Cardiac fibroblast (primary cell): Measurements from ENCODE around the gene CHRND.

Source experiments
- DNase-seq, 2 donors: peaks; one replicate each; pipeline versions ENCODE4 v3.0.0 to v3.0.0-alpha.2; 2010; ENCODE audit warnings: low read depth in 2 of 2
- H3K4me3 ChIP-seq, 2 donors: replicated peaks in 1 of 2; 1 replicate in 1 of 2; 2 replicates in 1 of 2; pipeline ENCODE4 v1.5.1; 2011; ENCODE audit warnings: low read depth in 2 of 2, low read length in 2 of 2, mild to moderate bottlenecking in 2 of 2, moderate library complexity in 1 of 2
- TF ChIP-seq, protein P1 (sequence below): IDR thresholded peaks from one replicate; pipeline ENCODE4 v1.5.1; 2011; ENCODE audit warnings: low read depth, mild to moderate bottlenecking, low read length, inconsistent platforms

CHRND gene

DNA sequence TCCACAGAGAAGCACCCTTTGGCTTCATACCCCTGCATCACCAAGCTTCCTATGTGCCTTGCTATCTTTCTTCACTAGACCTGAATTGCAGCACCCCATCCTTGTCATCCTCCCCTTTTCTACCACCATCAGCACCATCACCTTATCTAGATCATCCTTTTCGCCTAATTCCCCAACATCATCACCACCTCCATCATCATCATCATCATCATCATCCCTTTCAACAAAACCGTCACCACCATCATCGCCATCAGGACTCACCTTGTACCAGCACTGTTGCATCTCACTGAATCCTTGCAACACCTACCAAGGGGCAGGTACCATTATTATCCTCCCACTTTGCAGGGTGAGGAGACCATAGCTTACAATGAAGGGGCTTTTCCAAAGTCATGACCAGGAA, 27.5 kb upstream of the CHRND start:
- TF ChIP-seq, protein P1, sequence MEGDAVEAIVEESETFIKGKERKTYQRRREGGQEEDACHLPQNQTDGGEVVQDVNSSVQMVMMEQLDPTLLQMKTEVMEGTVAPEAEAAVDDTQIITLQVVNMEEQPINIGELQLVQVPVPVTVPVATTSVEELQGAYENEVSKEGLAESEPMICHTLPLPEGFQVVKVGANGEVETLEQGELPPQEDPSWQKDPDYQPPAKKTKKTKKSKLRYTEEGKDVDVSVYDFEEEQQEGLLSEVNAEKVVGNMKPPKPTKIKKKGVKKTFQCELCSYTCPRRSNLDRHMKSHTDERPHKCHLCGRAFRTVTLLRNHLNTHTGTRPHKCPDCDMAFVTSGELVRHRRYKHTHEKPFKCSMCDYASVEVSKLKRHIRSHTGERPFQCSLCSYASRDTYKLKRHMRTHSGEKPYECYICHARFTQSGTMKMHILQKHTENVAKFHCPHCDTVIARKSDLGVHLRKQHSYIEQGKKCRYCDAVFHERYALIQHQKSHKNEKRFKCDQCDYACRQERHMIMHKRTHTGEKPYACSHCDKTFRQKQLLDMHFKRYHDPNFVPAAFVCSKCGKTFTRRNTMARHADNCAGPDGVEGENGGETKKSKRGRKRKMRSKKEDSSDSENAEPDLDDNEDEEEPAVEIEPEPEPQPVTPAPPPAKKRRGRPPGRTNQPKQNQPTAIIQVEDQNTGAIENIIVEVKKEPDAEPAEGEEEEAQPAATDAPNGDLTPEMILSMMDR: no peak
- no peak for DNase-seq
- no peak overlapping the region for H3K4me3 ChIP-seq

DNA sequence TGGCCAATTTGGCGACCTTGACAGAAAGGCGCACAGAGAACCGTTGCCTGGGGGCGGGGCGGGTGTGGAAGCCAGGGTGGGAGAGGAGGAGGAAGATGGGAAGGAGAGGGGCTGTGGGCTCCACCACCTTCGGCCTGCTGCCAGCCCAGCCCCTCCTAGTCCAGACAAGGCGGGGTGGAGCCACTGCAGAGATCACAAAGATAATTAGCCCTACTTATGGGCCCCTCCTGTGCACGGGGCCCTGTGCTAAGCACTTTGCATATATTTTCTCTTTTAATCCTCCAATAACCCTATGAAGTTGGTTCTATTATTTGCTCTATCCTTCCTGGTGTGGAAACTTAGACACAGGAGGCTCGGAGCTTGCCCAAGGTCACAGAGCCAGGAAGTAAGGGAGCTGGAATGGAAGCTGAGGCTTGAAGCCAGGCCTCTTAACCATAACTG, 24.6 kb upstream of the CHRND start:
- DNase-seq: no peak
- no peak overlapping the region for H3K4me3 ChIP-seq
- TF ChIP-seq, protein P1: no peak

GRCh38 chr2:232501794-232502390, 24.1 kb upstream of the CHRND start:
- DNase-seq: no peak
- H3K4me3 ChIP-seq: no peak overlapping the region
- TF ChIP-seq, protein P1: no peak

- DNase-seq: no peak
- TF ChIP-seq, protein P1: no peak
- H3K4me3 ChIP-seq: no peak overlapping the region
Observed at GRCh38 chr2:232502511-232502910, 23.4 kb upstream of the CHRND start.

DNA sequence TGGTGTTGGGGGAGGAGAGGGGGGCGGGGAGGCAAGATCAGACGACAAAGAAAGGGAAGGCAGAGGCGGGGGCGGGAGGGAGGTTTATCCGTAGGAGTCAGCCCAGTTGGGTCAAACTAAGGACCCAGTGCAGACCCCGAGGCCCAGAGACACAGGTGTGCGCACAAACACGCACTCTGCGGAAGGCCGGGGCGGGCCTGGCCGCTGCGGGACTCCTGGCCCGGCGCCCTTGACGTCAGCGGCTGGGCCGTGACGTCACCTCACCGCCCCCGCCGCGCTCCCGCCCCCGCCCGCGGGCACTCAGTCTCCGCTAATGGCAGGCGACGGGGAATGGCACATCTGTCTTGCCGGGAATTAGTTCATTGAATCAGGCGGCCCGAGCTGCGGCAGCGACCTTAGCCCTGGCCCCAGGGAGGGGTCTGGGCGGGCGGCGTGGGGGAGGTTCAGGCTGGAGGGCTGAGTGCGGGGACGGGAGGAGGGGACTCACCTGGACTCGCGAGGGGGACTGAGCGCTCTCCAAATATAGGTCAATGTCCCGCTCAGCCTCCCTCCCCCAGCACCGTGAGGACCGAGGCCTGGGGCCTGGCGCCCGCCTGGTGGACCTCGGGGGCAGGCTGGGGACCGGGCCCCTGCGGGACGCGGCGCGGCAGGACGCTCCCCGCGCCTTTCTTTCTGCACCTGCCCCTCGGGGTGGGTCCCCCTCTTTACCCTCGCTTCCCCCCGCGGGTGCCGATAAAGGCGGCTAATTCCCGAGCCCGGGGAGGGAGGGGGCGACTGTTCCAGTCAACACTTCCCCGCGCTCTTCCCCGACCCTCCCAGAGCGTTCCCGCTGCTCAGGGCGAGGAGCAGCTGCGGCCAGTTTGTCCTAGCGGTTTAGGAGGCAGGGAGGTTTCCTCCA, 22.8 kb upstream of the CHRND start:
- DNase-seq: peak; percentile 16 to 47
- peak overlapping the region in 1 of 2 donors; percentile 8 for H3K4me3 ChIP-seq

GRCh38 chr2:232503809-232504323, 22.1 kb upstream of the CHRND start:
- DNase-seq: no peak
- H3K4me3 ChIP-seq: no peak overlapping the region
- TF ChIP-seq, protein P1: no peak

More for the DNA sequence above, 22.8 kb upstream of the CHRND start:
- TF ChIP-seq, protein P1: no peak
